Kidney (tissue), 14 donors: ENCODE results near the gene PRKAG2. TPM values are rescaled to one million over a fixed set of nuclear protein-coding genes. Genes with fewer than 3 reads are reported as not detected.
"Not testable (repeated sequence)": the region's sequence is repeated elsewhere in the genome, so short reads cannot be mapped to it uniquely, and the experiment has no call there.

ENCODE experiments used
- DNase-seq, 5 donors: peaks; one replicate each; pipeline ENCODE4 v3.0.0-alpha.2; 2013 to 2020
- FAIRE-seq: peaks from 2 replicates; lab custom pipeline; 2012; peaks lifted over from hg19 to GRCh38; lab: Jason Lieb, UNC
- H3K27ac ChIP-seq, 2 donors: one replicate each; pipeline ENCODE4 v1.7.0; 2013; ENCODE audit warnings: low read depth in 2 of 2, low read length in 2 of 2, inconsistent platforms in 1 of 2
- H3K27me3 ChIP-seq: one replicate; pipeline ENCODE4 v1.7.1; 2013; ENCODE audit warnings: low read length, inconsistent platforms; ENCODE audit not compliant: control insufficient read depth, insufficient read depth
- H3K36me3 ChIP-seq, 3 donors: one replicate each; pipeline versions ENCODE4 v1.7.0 to v1.7.1; 2013; ENCODE audit warnings: low read length in 3 of 3, control low read depth in 1 of 3, inconsistent platforms in 1 of 3; ENCODE audit not compliant: insufficient read depth in 3 of 3, control insufficient read depth in 2 of 3
- H3K4me1 ChIP-seq, 3 donors: one replicate each; pipeline versions ENCODE4 v1.7.0 to v1.7.1; 2013; ENCODE audit warnings: low read length in 3 of 3, inconsistent platforms in 1 of 3, low read depth in 1 of 3; ENCODE audit not compliant: control insufficient read depth in 2 of 3, insufficient read depth in 2 of 3
- H3K4me3 ChIP-seq, 3 donors: one replicate each; pipeline versions ENCODE4 v1.7.0 to v1.8.1; 2013; ENCODE audit warnings: low read length in 3 of 3, control low read depth in 1 of 3, inconsistent platforms in 1 of 3
- H3K9ac ChIP-seq, 3 donors: one replicate each; pipeline versions ENCODE4 v1.7.0 to v1.7.1; 2013; ENCODE audit warnings: low read length in 3 of 3, control low read depth in 1 of 3, inconsistent platforms in 1 of 3
- H3K9me3 ChIP-seq, 3 donors: one replicate each; pipeline versions ENCODE4 v1.7.0 to v1.7.1; 2013; ENCODE audit warnings: low read length in 3 of 3, control low read depth in 1 of 3, inconsistent platforms in 1 of 3; ENCODE audit not compliant: control insufficient read depth in 2 of 3, insufficient read depth in 1 of 3
- intact Hi-C: fragments of 100-400 bp; cut with DNase I; formaldehyde crosslinking; loops from one replicate; pipeline ENCODE4 v1.11.1; 2022
- polyA plus RNA-seq: library from polyadenylated mRNA; stranded (reverse); fragments of 350-450 nt; fragmentation: Illumina TruSeq; extraction: RNeasy Lipid Tissue Mini Kit (QIAGEN cat#74804); gene quantifications from one replicate; pipeline ENCODE4 v1.2.3, GENCODE V29; 2014; ENCODE audit warnings: low read depth, low replicate concordance; ENCODE audit not compliant: insufficient read depth
- total RNA-seq: library from RNA; stranded (reverse); fragmentation: NEBNext Ultra II Directional; extraction: Animal tissue kit (Norgen Biotek cat#: 25700); gene quantifications from one replicate; pipeline ENCODE4 v1.2.1, GENCODE V29; 2021
- TF ChIP-seq, protein P1 (sequence below): IDR thresholded peaks from 3 replicates; pipeline ENCODE4 v1.5.1; 2012; ENCODE audit warnings: mild to moderate bottlenecking, moderate library complexity, borderline replicate concordance; ENCODE audit not compliant: insufficient read depth; ENCODE audit errors: extremely low read depth
- donor health status: control.
- donor health status: control.
- donor health status: control.
- donor health status: control.
- donor health status: control.
- donor health status: DM: yes; HTN: yes; CAD: no.
- donor health status: Normal renal cell carcinoma (clear cell type).

The PRKAG2 gene
- total and polyA plus RNA-seq, 2 donors from 2014 or later = 40.7 to 40.9 TPM

DNA sequence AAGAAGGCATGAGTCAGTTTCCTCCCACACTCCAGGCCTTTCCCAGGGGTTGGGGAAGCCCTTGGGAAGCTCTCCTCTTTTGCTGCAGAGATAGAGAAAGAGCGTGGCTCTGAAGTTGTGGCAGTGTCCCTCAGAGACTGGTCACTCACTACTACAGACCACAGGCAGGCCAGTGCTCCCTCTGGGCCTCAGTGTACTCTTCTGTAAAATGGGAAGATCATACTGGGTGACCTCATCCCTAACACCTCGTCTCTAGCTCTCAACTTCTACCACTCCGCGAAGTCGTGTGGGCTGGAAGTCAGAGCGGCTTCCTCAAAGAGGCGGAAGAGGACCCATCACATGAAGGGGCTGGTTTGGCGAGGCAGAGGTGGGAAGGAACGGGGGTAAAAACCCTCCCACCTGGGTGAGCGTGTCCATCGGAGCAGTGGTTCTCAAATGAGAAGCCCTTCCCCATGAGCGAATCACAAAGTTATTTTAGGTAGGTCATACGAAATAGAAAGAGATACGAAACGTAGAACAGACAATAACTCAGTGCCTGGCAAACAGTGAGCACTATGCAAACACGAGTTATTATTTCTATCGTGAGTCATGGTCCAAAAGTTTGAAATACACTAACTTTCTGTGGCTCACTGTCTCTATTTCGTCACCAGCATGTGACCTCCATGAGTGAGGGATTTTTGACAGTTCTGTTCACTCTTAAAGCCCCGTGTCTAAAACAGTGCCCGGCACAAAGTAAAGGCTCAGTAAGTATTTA is 32.7 kb downstream of the PRKAG2 start:
- Histone ChIP-seq H3K4me1 (no peaks in the 10 kb centered on the region), H3K27ac (no peak overlapping the region), H3K9me3 (peaks cover 0 to 6% (median 0%) of the 10 kb centered on the region in 3 donors), H3K4me3 (no peak overlapping the region), H3K9ac (no peak overlapping the region), H3K27me3 (no peaks in the 10 kb centered on the region), H3K36me3 (no peaks in the 10 kb centered on the region)
- no peak for FAIRE-seq
- TF ChIP-seq, protein P1, sequence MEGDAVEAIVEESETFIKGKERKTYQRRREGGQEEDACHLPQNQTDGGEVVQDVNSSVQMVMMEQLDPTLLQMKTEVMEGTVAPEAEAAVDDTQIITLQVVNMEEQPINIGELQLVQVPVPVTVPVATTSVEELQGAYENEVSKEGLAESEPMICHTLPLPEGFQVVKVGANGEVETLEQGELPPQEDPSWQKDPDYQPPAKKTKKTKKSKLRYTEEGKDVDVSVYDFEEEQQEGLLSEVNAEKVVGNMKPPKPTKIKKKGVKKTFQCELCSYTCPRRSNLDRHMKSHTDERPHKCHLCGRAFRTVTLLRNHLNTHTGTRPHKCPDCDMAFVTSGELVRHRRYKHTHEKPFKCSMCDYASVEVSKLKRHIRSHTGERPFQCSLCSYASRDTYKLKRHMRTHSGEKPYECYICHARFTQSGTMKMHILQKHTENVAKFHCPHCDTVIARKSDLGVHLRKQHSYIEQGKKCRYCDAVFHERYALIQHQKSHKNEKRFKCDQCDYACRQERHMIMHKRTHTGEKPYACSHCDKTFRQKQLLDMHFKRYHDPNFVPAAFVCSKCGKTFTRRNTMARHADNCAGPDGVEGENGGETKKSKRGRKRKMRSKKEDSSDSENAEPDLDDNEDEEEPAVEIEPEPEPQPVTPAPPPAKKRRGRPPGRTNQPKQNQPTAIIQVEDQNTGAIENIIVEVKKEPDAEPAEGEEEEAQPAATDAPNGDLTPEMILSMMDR = no peak
- intact Hi-C loops = no loop called here
- no peak for DNase-seq

DNA sequence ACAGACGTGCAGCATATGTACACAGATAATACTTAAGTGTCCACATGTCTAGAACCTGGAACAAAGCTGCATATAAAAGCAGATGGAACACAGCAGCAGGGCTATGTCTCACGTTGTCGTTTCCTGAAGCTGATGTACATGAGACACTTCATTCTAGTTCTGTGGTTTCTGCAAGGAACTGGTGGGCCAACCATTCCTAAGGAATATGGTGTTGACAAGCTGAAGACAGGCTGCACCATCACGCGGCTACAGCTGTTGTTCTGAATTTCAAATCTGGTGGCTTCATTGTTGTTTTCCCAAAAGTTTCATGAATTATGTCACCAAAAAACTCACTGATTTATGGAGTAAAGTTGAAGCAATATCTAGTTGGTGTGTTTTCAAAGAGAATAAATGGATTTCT is 33.7 kb downstream of the PRKAG2 start:
- Histone ChIP-seq H3K27ac (no peak overlapping the region), H3K27me3 (no peaks in the 10 kb centered on the region), H3K4me1 (peaks cover 0 to under 1% (median 0%) of the 10 kb centered on the region in 3 donors), H3K9me3 (peaks cover 0 to 6% (median 0%) of the 10 kb centered on the region in 3 donors), H3K4me3 (no peak overlapping the region), H3K9ac (no peak overlapping the region), H3K36me3 (no peaks in the 10 kb centered on the region)
- TF ChIP-seq, protein P1 = no peak
- intact Hi-C loops = no loop called here
- DNase-seq = no peak
- FAIRE-seq = no peak

DNA sequence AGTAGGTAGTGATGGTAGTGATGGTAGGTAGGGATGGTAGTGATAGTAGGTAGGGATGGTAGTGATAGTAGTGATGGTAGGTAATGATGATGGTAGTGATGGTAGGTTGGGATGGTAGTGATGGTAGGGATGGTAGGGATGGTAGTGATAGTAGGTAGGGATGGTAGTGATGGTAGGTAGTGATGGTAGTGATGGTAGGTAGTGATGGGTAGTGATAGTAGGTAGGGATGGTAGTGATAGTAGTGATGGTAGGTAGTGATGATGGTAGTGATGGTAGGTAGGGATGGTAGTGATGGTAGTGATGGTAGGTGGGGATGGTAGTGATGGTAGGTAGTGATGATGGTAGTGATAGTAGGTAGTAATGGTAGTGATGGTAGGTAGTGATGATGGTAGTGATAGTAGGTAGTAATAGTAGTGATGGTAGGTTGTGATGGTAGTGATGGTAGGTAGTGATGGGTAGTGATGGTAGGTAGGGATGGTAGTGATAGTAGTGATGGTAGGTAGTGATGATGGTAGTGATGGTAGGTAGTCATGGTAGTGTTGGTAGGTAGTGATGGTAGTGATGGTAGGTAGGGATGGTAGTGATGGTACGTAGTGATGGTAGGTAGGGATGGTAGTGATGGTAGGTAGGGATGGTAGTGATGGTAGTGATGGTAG is 35.4 kb downstream of the PRKAG2 start:
- H3K36me3 ChIP-seq, H3K9ac ChIP-seq, H3K9me3 ChIP-seq, H3K27me3 ChIP-seq, H3K27ac ChIP-seq, H3K4me1 ChIP-seq, FAIRE-seq, DNase-seq, intact Hi-C loops: not testable (repeated sequence)
- H3K4me3 ChIP-seq = peak overlapping the region in 1 of 3 donors; percentile 14
